A549 (cell line): Measurements from ENCODE around the gene MSX2.

Experiments used
- ATOH8 ChIP-seq: fragments of 250-450 bp; sonication (Bioruptor Pico); IDR thresholded peaks from 2 replicates; pipeline ENCODE4 v1.5.0; 2020; ENCODE audit warnings: low read depth, mild to moderate bottlenecking, moderate library complexity
- CTCF ChIP-seq: fragments of >200 bp; sonication (Bioruptor Twin); formaldehyde crosslinking; IDR thresholded peaks from 3 replicates; pipeline ENCODE4 v1.5.1; 2016
- KDM5A ChIP-seq: fragments of 200-600 bp; sonication (generic); IDR thresholded peaks from 2 replicates; pipeline ENCODE4 v1.6.1; 2016; ENCODE audit warnings: antibody characterized with exemption, mild to moderate bottlenecking
- MAX ChIP-seq: IDR thresholded peaks from 2 replicates; pipeline ENCODE4 v1.6.1; 2012
- MAZ ChIP-seq: fragments of 150-350 bp; IDR thresholded peaks from 2 replicates; pipeline ENCODE4 v1.6.1; 2014; ENCODE audit warnings: antibody characterized with exemption, low read depth, low read length, borderline replicate concordance
- TFCP2L1 ChIP-seq: fragments of 250-450 bp; sonication (Bioruptor Pico); IDR thresholded peaks from 2 replicates; pipeline ENCODE4 v1.5.0; 2021; ENCODE audit warnings: mild to moderate bottlenecking

GRCh38 chr5:174692982-174693422 is 31.4 kb upstream of the MSX2 start:
- no peak for TF ChIP-seq CTCF
- TF ChIP-seq KDM5A, result no peak
- no peak for TF ChIP-seq MAZ
- no peak for TF ChIP-seq TFCP2L1 (CRISPR knock-in tag)
- no peak for TF ChIP-seq ATOH8 (CRISPR knock-in tag)
- no peak for TF ChIP-seq MAX
